GM08714 (cell line): ENCODE measurements around the gene C8B.

ENCODE experiments used
- H3K4me3 ChIP-seq: fragments of 200-500 bp; sonication (Bioruptor generic); 2 replicates; pipeline ENCODE4 v1.5.1; 2014; ENCODE audit warnings: mild to moderate bottlenecking, low read length, inconsistent platforms
- ZNF274 ChIP-seq: IDR thresholded peaks from 2 replicates; pipeline ENCODE4 v1.6.1; 2012; ENCODE audit warnings: mild to moderate bottlenecking, low read depth, low read length

C8B gene

DNA sequence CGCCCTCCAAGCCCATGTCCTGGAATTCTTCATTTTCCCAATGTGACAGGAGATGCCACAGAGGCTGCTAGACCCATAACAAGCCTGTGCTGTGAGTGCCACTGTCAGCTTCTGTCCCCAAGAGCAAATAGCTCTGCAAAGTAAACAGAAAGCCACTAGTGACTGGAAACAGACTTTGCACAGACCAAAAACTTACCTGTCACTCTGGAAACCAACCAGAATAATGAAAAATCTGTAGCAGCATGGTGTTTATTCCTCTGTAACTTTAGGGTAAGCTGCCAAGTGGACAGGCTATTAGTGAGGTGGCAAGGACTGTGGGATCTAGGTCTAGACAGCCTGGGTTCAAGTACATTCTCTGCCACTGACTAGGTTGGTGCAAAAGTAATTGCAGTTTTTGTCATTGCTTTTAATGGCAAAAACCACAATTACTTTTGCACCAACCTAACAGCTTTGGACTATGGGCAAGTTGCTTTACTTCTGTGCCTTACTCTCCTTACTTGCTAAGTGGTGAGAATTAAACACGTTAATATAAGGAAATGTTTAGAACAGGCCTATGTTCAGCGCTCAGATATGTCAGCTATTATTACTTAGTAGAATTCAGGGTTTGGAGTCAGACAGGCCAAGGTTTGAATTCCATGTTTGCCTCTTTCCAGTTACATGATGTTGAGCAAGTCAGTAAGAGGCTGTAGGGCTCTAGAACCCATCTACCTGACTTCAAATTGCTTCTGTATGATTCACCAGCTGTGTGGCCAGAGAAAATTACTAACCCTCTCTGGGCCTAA, at the start of gene C8B:
C8B (minus strand) TSS at position 100 of the 782 bp plus-strand sequence; CDS start at position 33, 67 bp downstream.
- no peak within 1 kb of the TSS for H3K4me3 ChIP-seq
- no peak for TF ChIP-seq ZNF274

DNA sequence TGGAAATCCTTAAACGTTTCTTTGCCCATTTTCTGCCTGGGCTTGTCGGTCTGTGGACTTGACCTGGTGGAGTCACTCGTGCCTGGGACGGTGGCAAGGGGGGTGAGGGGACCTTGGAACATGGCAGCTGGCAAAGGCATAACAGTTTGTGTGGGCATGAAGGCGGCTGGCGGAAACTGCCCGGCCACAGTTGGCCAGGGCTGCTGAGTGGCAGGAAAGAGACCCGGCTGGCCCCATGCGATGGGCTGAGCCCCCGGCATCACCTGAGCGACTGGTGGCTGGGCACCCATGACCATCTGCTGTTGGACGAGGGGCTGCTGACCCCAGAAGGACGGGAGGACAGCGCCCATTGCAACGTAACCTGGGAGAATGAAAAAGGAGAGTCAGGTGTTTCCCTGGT, 49.3 kb upstream of the C8B start:
- H3K4me3 ChIP-seq, result no peak overlapping the region
- TF ChIP-seq ZNF274, result no peak

DNA sequence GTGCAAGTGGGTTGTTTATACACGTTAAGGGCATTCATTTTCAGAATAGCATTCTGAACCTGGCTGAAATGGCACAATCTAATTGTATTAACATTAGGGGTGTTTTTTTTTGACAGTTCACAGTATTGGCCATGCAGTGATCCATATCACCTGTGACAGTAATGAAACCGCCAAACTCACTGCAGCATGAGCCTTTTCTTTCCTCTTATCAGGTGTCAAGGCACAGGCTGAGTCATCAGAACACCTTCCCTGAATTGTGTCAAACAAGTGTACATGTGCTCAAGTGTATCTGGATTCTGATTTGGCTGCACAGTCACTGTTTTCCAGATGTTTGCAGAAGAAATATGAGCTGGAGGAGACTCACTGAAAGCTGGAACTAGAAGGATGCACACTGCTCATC, 47.7 kb upstream of the C8B start:
- no peak overlapping the region for H3K4me3 ChIP-seq
- no peak for TF ChIP-seq ZNF274

DNA sequence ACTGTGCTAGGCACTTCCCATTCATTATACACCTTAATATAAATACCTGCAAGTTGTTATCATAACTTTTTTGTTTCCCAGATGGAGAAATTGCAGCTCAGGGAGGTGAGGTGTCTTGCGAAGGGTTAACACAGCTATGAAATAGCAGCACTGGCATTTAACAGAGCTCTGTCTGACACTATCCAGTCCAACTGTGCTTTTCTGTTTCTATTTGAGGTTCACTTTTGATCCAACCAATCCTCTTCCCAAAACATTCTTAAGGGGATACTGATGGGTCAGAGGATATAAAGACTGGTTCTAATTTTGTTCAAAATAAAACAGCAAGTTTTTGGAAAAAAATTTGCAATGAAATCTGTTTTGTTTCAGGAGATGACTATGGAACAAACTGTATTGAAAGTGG, 46.5 kb upstream of the C8B start:
- TF ChIP-seq ZNF274, result no peak
- no peak overlapping the region for H3K4me3 ChIP-seq

DNA sequence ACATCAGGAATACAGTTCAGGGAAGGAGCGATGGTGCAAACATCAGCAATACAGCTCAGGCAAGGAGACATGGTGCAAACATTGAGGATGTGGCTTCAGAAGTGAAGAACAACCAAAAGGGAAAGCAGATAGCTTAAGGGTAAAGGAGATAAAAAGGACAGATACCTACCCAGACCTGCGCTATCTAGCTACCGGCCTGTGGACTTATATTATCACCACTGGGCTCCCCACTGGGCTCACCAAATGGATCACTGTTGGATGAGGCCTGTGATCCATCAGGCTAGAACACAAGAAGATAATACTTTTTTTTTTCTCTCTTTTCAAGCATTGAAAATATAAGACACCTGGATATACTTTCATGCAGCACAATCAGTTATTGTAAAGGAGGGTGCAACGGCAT, 44.7 kb upstream of the C8B start:
- H3K4me3 ChIP-seq, result no peak overlapping the region
- TF ChIP-seq ZNF274, result no peak

DNA sequence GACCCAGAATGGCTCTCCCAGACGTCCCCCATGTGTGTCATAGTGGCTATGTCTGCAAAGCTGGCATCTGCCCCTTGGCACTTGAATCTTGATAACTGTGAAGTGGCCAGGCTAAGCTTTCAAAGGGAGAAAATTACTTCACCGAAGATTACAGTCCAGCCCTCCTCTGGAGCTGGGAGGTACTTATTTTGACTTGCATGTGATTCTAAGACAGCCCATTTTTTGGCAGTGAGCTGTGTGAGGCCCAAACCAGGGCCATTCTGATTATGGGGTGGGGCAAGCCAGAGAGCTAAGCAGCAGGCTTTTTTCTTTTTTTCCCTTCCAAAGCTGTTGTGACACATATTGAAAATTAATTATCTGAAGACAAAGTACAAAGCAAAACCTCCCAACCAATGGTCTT, 42.1 kb upstream of the C8B start:
- no peak for TF ChIP-seq ZNF274
- H3K4me3 ChIP-seq, result no peak overlapping the region

DNA sequence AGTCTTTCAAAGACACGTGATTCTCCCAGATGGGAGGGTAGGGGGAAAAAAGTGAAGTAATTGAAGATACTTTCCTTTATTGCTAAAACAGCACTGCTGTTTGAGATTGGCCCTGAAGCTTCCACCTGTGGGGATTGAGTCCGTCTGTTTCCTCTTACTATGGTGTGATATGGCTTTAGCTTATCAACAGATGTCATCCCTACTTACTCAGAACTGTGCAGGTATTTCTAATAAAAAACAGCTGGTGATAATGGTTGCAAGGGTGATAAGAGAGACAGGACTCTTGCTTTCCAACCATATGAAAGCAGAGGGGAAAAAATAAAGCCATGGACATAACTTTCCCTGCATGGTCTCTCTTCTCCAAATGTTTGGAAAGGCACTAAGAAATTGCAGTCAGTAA, 41.7 kb upstream of the C8B start:
- no peak for TF ChIP-seq ZNF274
- H3K4me3 ChIP-seq, result no peak overlapping the region

DNA sequence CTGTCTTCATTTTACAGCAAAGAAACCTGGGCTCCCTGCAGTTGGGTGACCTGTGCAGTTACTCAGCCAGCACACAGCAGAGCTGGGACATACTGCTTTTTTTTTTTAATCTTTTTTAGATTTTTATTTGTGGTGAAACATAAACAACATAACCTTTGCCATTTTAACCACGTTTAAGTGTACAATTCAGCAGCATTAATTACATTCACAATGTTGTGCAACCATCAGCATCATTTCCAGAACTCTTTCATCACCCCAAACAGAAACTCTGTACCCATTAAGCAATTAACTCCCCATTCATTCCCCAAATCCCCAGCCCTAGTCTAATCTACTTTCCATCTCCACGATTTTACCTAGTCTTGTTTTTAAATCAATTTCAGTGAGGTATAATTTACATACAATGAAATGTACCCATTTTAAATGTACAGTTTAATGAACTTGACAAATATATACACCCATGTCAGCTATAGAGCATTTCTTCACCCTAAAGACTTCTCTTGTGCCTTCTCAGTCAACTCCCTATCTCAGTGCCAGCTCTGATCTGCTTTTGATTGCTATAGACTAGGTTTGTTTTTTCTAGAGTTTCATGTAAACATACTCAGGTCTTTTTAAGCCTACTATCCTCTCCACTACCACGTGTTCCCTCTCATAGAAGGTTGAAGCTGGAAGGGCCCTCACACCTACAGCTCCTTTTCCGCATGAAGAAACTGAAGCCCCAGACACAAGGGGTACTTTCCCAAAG, 37.8 kb upstream of the C8B start:
- no peak for TF ChIP-seq ZNF274
- no peak overlapping the region for H3K4me3 ChIP-seq

DNA sequence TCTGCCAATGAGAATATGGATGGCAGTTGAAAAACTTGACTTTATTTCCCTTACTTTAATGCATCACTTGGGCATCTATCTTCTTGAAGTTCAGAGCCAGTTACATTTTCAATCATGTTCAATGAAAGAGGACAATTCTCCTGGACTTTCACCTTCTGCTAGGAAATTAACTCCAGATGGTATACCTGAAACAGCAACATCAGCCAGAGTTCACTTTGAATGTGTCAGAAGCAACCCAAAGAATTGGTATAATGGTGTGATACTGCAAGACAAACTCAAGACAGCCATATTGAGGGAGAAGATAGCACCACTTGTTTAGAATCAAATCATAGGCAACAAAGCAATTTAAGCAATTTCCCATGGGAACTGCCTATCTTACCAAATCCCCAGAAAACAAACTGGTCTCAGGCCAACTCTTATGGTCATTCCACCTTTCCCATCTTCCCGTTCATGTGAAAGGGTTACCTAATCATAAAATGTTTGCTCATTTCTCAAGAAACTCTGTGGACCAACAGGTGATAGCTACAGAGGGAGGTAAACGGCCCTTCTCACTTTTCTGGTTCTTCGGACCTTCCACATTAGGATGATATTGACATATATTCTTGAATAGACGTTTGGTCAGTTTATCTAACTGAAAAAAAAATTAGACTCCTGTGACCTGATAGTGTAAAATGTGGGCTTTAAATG, 29.7 kb upstream of the C8B start:
- TF ChIP-seq ZNF274, result no peak

DNA sequence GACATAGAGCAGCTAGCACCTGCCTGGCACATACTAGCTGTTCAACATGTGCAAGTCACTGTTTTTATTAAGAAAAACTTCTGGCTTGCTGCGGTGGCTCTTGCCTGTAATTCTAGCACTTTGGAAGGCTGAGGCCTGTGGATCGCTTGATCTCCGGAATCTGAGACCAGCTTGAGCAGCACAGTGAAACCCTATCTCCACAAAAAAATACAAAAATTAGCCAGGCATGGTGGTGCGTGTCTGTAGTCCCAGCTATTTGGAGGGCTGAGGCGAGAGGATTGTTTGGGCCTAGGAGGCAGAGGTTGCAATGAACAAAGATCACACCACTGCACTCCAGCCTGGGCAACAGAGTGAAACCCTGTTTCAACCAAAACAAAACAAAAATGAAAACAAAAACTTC, 27.7 kb upstream of the C8B start:
- TF ChIP-seq ZNF274, result no peak
- no peak overlapping the region for H3K4me3 ChIP-seq

More for the DNA sequence above, 29.7 kb upstream of the C8B start:
- no peak overlapping the region for H3K4me3 ChIP-seq

DNA sequence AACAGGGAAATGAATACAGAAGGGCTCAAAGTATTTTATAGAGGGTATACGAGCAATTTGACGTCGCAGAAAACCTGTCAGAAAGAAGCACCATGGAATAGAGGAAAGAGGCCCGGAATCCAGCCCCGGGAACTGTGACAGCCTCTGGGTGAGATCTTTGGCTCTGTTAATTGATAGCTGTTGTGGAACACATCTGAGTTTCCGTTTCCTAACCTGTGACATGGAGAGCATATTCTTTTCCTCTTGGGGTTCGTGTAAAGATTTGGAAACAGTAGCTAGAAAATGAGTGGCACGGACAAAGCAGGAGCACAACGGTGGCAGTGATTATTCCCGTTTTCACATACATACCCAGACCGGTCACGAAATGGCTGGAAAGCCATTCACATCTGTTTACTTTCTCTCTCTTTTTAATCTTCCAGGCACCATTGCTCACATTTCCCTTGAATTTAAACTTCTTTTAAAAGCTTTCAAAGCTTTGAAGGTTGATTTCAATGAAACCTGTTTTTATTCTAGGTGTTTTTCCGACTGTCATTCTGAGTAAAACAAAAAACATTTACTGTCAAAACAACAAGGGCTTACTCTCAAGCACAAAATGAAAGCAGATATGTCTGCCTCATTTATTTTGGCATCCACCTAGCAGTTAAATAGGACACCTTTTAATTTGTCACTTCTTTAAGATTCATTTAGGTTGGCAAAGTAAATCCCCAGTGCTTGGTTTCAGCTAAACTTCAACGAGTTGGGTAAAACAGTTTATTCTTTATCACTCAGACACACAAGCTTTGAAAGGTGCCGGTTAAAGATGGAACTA, 26.7 kb upstream of the C8B start:
- H3K4me3 ChIP-seq, result no peak overlapping the region
- no peak for TF ChIP-seq ZNF274

DNA sequence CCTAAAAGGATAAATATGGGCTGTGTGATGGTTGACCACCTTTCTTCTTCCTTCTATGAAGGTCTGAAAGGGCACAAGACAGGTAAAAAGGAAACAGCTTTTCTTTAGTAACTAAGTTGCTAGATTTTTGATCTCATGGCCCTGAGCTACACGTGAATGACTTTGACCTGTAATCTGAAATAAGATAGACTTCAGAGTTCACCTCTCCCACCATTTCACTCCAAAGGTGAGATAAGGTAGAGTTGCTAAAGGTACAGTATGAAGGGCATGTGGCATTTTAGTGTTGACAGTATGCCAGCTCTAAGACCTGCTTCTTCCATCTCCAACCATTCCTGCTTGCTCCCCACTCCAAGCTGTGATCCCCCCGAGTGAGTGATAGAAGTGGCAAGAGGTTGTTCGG, 25.8 kb upstream of the C8B start:
- no peak overlapping the region for H3K4me3 ChIP-seq
- TF ChIP-seq ZNF274, result no peak

DNA sequence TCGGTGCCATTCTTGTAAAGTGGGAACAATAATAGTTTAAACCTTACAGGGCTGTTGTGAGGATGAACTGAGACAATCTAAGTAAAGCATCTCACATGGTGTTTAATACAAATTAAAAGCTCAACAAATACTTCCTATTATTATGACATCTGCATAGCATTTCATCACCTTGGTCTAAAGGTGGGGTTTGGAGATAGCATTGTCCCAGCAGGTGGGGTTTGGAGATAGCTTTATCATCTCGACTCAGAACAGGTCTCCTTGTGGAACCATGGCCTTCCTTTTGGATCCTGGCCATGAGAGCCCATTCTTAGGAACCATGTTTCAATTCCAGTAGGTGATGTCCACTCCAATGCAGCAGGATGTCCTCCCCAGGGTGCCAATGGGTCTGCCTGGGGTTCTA, 20.6 kb upstream of the C8B start:
- no peak overlapping the region for H3K4me3 ChIP-seq
- TF ChIP-seq ZNF274, result no peak

DNA sequence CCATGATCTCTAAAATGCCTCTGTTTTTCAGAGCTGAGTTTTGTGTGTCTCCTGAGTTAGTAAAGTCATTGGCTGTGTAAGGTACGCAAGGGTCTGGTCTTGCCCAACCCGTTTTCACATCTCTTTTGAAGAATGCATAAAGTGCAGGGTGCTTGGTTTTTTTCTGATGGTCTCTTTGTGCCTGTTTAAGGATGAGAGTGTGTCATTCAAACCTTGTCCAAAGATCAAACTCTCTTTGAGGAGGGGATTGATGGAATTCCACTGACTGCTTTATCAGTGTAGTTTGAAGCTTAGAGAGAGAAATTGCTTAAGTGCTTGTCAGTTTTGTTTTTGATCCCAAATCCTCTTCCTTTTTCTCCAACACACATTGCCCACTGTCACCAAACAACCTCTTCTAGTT, 20.0 kb upstream of the C8B start:
- TF ChIP-seq ZNF274, result no peak
- H3K4me3 ChIP-seq, result no peak overlapping the region
